Measurements from ENCODE around the gene SNRPA. TPM values are rescaled to one million over a fixed set of nuclear protein-coding genes. Genes with fewer than 3 reads are reported as not detected.

Gene SNRPA
- total RNA-seq, 1 donor: 34.1 TPM

GRCh38 chr19:40705950-40706619, 44.9 kb upstream of the SNRPA start:
- no peak overlapping the region for H3K4me3 ChIP-seq (ENCODE audit: low read depth, low read length)
- TF ChIP-seq, protein P1, sequence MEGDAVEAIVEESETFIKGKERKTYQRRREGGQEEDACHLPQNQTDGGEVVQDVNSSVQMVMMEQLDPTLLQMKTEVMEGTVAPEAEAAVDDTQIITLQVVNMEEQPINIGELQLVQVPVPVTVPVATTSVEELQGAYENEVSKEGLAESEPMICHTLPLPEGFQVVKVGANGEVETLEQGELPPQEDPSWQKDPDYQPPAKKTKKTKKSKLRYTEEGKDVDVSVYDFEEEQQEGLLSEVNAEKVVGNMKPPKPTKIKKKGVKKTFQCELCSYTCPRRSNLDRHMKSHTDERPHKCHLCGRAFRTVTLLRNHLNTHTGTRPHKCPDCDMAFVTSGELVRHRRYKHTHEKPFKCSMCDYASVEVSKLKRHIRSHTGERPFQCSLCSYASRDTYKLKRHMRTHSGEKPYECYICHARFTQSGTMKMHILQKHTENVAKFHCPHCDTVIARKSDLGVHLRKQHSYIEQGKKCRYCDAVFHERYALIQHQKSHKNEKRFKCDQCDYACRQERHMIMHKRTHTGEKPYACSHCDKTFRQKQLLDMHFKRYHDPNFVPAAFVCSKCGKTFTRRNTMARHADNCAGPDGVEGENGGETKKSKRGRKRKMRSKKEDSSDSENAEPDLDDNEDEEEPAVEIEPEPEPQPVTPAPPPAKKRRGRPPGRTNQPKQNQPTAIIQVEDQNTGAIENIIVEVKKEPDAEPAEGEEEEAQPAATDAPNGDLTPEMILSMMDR (IDR thresholded peaks at IDR 0.05; ENCODE audit: insufficient read depth, low read depth, low read length): no peak
- DNase-seq (ENCODE audit: low read depth): no peak

DNA sequence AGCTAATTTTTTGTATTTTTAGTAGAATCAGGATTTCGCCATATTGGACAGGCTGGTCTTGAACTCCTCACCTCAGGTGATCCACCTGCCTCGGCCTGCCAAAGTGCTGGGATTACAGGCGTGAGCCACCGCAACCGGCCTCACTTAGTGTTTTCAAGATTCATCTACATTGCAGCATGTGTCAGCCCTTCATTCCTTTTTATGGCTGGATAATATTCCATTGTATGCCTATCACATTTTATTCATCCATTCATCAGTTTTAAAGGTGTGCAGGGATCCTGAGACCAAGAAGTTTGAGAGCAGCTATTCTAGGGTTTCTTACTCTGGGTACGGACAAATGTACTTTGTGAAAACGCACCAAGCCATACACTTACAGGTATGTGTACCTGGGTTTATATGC, 43.4 kb upstream of the SNRPA start:
- TF ChIP-seq, protein P1 (IDR thresholded peaks at IDR 0.05; ENCODE audit: insufficient read depth, low read depth, low read length): no peak
- H3K4me3 ChIP-seq (ENCODE audit: low read depth, low read length): no peak overlapping the region
- DNase-seq (ENCODE audit: low read depth): no peak

DNA sequence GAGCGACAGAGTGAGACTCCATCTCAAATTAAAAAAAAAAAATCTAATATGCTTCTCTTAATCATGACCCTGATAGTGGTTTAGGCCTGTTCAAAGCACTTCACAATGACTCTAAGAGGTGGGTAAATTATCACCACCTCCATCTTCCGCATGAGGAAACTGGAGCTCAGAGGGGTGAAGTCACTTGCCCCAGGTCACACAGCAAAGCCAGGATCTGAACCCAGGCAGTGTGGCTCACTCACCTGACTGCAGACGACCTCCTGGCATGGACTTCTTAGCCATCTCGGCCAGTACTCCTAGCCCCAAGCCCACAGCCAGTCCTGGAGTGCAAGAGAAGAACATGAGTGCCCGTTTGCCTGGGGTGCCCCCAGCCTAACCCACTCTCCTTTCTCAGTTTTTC, 41.2 kb upstream of the SNRPA start:
- TF ChIP-seq, protein P1 (IDR thresholded peaks at IDR 0.05; ENCODE audit: insufficient read depth, low read depth, low read length): no peak
- no peak for DNase-seq (ENCODE audit: low read depth)
- no peak overlapping the region for H3K4me3 ChIP-seq (ENCODE audit: low read depth, low read length)

GRCh38 chr19:40713939-40714338, 37.1 kb upstream of the SNRPA start:
- TF ChIP-seq, protein P1 (IDR thresholded peaks at IDR 0.05; ENCODE audit: insufficient read depth, low read depth, low read length): no peak

DNA sequence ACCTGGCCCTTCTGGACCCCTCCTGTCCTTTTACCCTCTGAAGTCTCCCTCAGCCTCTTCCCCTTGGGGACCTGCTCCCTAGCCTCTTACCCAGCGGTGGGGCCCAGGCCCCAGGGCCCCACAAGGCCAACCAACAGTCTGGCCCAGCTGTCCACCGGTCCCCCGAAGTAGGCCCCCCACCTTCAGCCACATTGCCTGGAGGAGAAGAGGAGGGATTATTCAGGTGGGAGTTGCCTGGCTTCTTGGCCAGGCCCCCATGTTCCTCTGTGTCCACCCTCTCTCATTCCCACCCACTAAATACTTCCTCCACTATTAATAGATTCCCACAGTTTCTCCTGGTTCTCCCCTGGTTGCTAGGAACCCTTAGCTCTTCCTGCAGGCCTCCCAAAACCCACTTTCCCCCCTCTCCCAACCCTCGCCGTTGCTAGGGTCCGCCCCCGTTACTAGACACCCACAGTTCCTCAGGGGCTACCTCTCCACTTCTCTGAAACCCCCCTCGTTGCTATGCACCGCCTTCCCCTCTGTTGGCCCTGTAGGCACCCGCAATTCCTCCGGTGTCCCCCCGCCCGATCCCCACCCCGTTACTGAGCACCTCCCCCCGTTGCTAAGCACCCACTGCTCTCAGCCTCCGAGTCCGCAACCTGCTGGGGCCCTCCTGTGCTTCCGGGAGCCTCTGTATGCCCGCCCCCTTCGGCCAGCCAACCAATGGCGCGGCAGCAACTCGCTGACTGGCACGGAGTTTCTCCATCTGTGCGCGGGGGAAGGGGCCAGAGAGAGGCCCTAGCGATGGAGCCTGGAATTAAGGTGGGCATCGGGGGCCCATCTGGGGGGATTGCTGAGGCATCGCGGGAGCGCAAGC, 36.3 kb upstream of the SNRPA start:
- peak; percentile 95 for DNase-seq (ENCODE audit: low read depth)
- TF ChIP-seq, protein P1 (IDR thresholded peaks at IDR 0.05; ENCODE audit: insufficient read depth, low read depth, low read length): no peak

More at GRCh38 chr19:40713939-40714338, 37.1 kb upstream of the SNRPA start:
- no peak for DNase-seq (ENCODE audit: low read depth)
- peak overlapping the region; percentile 68 for H3K4me3 ChIP-seq (ENCODE audit: low read depth, low read length)

GRCh38 chr19:40716031-40716481, 34.9 kb upstream of the SNRPA start:
- TF ChIP-seq, protein P1 (IDR thresholded peaks at IDR 0.05; ENCODE audit: insufficient read depth, low read depth, low read length): no peak
- H3K4me3 ChIP-seq (ENCODE audit: low read depth, low read length): peak overlapping the region; percentile 65
- DNase-seq (ENCODE audit: low read depth): no peak

More for the DNA sequence above, 36.3 kb upstream of the SNRPA start:
- H3K4me3 ChIP-seq (ENCODE audit: low read depth, low read length): peak overlapping the region; percentile 68

Measured in fibroblast of villous mesenchyme (primary cell).